GM12878 (cell line): ENCODE results near the gene ACTL8. TPM values are rescaled to one million over a fixed set of nuclear protein-coding genes. Genes with fewer than 3 reads are reported as not detected.

Source experiments
- ATAC-seq: fragments of 200-7000 bp; cut with Tn5 transposase; 3 replicates; pipeline ENCODE4 v1.9.1; 2020; ENCODE audit warnings: mild to moderate bottlenecking, moderate library complexity
- BruUV-seq: library from RNA; stranded (reverse); fragments of 400-500 nt; replicated peaks from 2 replicates; lab custom pipeline; 2021; lab: Mats Ljungman, UMichigan
- CTCF ChIA-PET: fragments of 300-600 bp; sonication (Branson Sonifier 250); formaldehyde crosslinking; extraction: SDS; loops from one replicate; lab custom pipeline; 2021; ENCODE audit warnings: inconsistent platforms; lab: Yijun Ruan, JAX
- POLR2A ChIA-PET: fragments of 350-600 bp; formaldehyde crosslinking; extraction: SDS; loops from one replicate; lab custom pipeline; 2021; ENCODE audit warnings: inconsistent platforms; lab: Charles Lee
- RAD21 ChIA-PET: fragments of 300-600 bp; sonication (Branson Sonifier 250); formaldehyde crosslinking; loops from one replicate; lab custom pipeline; 2023; ENCODE audit warnings: antibody characterized with exemption; ENCODE audit not compliant: unreplicated experiment; lab: Charles Lee
- SMC1A ChIA-PET: fragments of 300-600 bp; sonication (Branson Sonifier 250); formaldehyde crosslinking; loops from one replicate; lab custom pipeline; 2023; ENCODE audit not compliant: unreplicated experiment, uncharacterized antibody; lab: Charles Lee
- DNase-seq: peaks from one replicate; pipeline ENCODE4 v3.0.0-alpha.2; 2011; ENCODE audit warnings: low read depth, low spot score
- FAIRE-seq: peaks from 3 replicates; lab custom pipeline; 2011; peaks lifted over from hg19 to GRCh38; lab: Jason Lieb, UNC
- H2AFZ ChIP-seq: 2 replicates; pipeline ENCODE4 v1.6.0; 2011; ENCODE audit warnings: low read depth, low read length, control low read depth; ENCODE audit not compliant: control insufficient read depth
- H3K27ac ChIP-seq: 2 replicates; pipeline ENCODE4 v1.5.1; 2011; ENCODE audit warnings: control low read depth; ENCODE audit not compliant: control insufficient read depth, insufficient read depth
- H3K27me3 ChIP-seq, 2 experiments: replicated peaks in 1 of 2; 2 replicates each; pipeline versions ENCODE4 v1.6.0 to v1.6.1; 2011; ENCODE audit warnings: low read length in 1 of 2; ENCODE audit not compliant: control insufficient read depth in 2 of 2, insufficient read depth in 2 of 2
- H3K36me3 ChIP-seq, 2 experiments: 2 replicates each; pipeline ENCODE4 v1.5.1; 2011; ENCODE audit warnings: low read length in 1 of 2; ENCODE audit not compliant: control insufficient read depth in 2 of 2, insufficient read depth in 2 of 2
- H3K4me1 ChIP-seq: 2 replicates; pipeline ENCODE4 v1.6.1; 2011; ENCODE audit warnings: mild to moderate bottlenecking, low read length, moderate library complexity, mixed read lengths; ENCODE audit not compliant: control insufficient read depth, insufficient read depth
- H3K4me2 ChIP-seq: 2 replicates; pipeline ENCODE4 v1.6.0; 2011; ENCODE audit warnings: control low read depth; ENCODE audit not compliant: control insufficient read depth, insufficient read depth
- H3K4me3 ChIP-seq: fragments of 200-600 bp; sonication (generic); 2 replicates; pipeline ENCODE4 v1.5.1; 2016
- H3K79me2 ChIP-seq: 2 replicates; pipeline ENCODE4 v1.6.0; 2011; ENCODE audit warnings: low read length; ENCODE audit not compliant: control insufficient read depth, insufficient read depth
- H3K9ac ChIP-seq: 2 replicates; pipeline ENCODE4 v1.8.0; 2011; ENCODE audit warnings: low read length, control low read depth, mixed read lengths; ENCODE audit not compliant: control insufficient read depth, insufficient read depth
- H3K9me3 ChIP-seq: replicated peaks from 3 replicates; pipeline ENCODE4 v1.5.1; 2011; ENCODE audit warnings: mild to moderate bottlenecking, low read length; ENCODE audit not compliant: control insufficient read depth, insufficient read depth
- H4K20me1 ChIP-seq: 2 replicates; pipeline ENCODE4 v1.6.0; 2011; ENCODE audit not compliant: control insufficient read depth, insufficient read depth
- BMI1 ChIP-seq: fragments of 450-650 bp; IDR thresholded peaks from 2 replicates; pipeline ENCODE4 v1.6.1; 2016; ENCODE audit warnings: mild to moderate bottlenecking, moderate library complexity, borderline replicate concordance
- EP300 ChIP-seq, 2 experiments: fragments of 150-350 bp in 1 of 2; IDR thresholded peaks; 2 replicates each; pipeline ENCODE4 v1.6.1; 2011 to 2012; ENCODE audit warnings: low read depth in 2 of 2, low read length in 2 of 2, borderline replicate concordance in 1 of 2, improper control_type of control experiment in 1 of 2, inconsistent platforms in 1 of 2; ENCODE audit not compliant: control insufficient read depth in 1 of 2
- ETV6 ChIP-seq, 2 experiments: fragments of 450-650 bp in 1 of 2; IDR thresholded peaks in 1 of 2; conservative IDR thresholded peaks in 1 of 2; 2 replicates each; pipeline ENCODE4 v1.6.1; 2014; ENCODE audit warnings: antibody characterized with exemption in 1 of 2, borderline replicate concordance in 1 of 2, low read depth in 1 of 2, mild to moderate bottlenecking in 1 of 2, moderate library complexity in 1 of 2
- FOXM1 ChIP-seq: IDR thresholded peaks from 2 replicates; pipeline ENCODE4 v1.6.1; 2012; ENCODE audit warnings: low read depth, mild to moderate bottlenecking, inconsistent platforms, low read length, moderate library complexity
- MTA2 ChIP-seq: fragments of 450-650 bp; IDR thresholded peaks from 2 replicates; pipeline ENCODE4 v1.6.1; 2016; ENCODE audit warnings: low read depth, mild to moderate bottlenecking, moderate library complexity
- MXI1 ChIP-seq: fragments of 150-350 bp; IDR thresholded peaks from 2 replicates; pipeline ENCODE4 v1.6.1; 2011; ENCODE audit warnings: low read depth, mild to moderate bottlenecking, inconsistent platforms, low read length, improper control_type of control experiment
- SIX5 ChIP-seq: IDR thresholded peaks from 2 replicates; pipeline ENCODE4 v1.6.1; 2011; ENCODE audit warnings: mild to moderate bottlenecking, low read depth, low read length, moderate library complexity; ENCODE audit not compliant: severe bottlenecking
- SREBF1 ChIP-seq: IDR thresholded peaks from 2 replicates; pipeline ENCODE4 v1.6.1; 2012; ENCODE audit warnings: mild to moderate bottlenecking, low read length
- YBX1 ChIP-seq: fragments of 450-650 bp; IDR thresholded peaks from 2 replicates; pipeline ENCODE4 v1.6.1; 2016; ENCODE audit warnings: antibody characterized with exemption
- ZNF207 ChIP-seq: fragments of 450-650 bp; IDR thresholded peaks from 2 replicates; pipeline ENCODE4 v1.6.1; 2014; ENCODE audit warnings: antibody characterized with exemption, mild to moderate bottlenecking, borderline replicate concordance
- WGBS: methylation state at CpG from one replicate; pipeline ENCODE4 v1.1.6; 2016; ENCODE audit warnings: low lambda C conversion rate; ENCODE audit not compliant: insufficient replicate concordance, insufficient coverage; ENCODE audit errors: missing lambda C conversion rate; 5-methylcytosine and 5-hydroxymethylcytosine counted together
- in situ Hi-C: fragments of 300-500 bp; cut with MboI; formaldehyde crosslinking; loops from 9 replicates; pipeline ENCODE4 v1.14.3; 2018; ENCODE audit warnings: mixed read lengths
- intact Hi-C: fragments of 100-400 bp; cut with micrococcal nuclease; formaldehyde crosslinking; loops from one replicate; pipeline ENCODE4 v1.14.2; 2022; ENCODE audit not compliant: unreplicated experiment
- polyA plus RNA-seq, 11 experiments: library from polyadenylated mRNA; depleted of rRNA in 4 of 11; unstranded in 6 of 11; stranded (reverse) in 5 of 11; fragments of >200 nt; fragmentation: Nextera tagmentation in 4 of 11; fragmentation: Illumina TruSeq in 1 of 11; extraction: Ambion mirVana in 4 of 11; extraction: Trizol in 1 of 11; gene quantifications; 1 replicate in 1 of 11; 2 replicates in 10 of 11; pipeline versions ENCODE4 v1.2.1 to v1.2.3, GENCODE V29; 2011 to 2016; ENCODE audit warnings: inconsistent platforms in 2 of 11, missing spikeins in 2 of 11, low read depth in 1 of 11
- total RNA-seq, 4 experiments: library from RNA; depleted of rRNA in 3 of 4; stranded (reverse); fragments of >200 nt in 3 of 4; fragmentation: Illumina TruSeq in 1 of 4; extraction: Trizol in 1 of 4; gene quantifications; 2 replicates each; pipeline versions ENCODE4 v1.2.1 to v1.2.3, GENCODE V29; 2013 to 2021
- TF ChIP-seq, protein P1 (sequence below): IDR thresholded peaks from 2 replicates; pipeline ENCODE4 v1.6.1; 2012; ENCODE audit warnings: low read length, inconsistent platforms

Gene ACTL8
- total and polyA plus RNA-seq, 10 of the 15 experiments (the other 5 are each of a cell fraction or from before 2014, with no cell fraction given) = 0.05 to 0.27 TPM; not detected in 8

- TF ChIP-seq BMI1 = no peak
- no peak for TF ChIP-seq SIX5
Measured at GRCh38 chr1:17828991-17829390, 73.9 kb downstream of the ACTL8 start (continued).

- H3K79me2 ChIP-seq = no peaks in the 10 kb centered on the region
- ChIA-PET SMC1A (no interaction called here), RAD21 (no interaction called here), POLR2A (no interaction called here), CTCF (interaction anchor here (3.0 kb wide), 1 partner anchor 168 kb away, joined by 16 read pairs; no protein-coding TSS in a partner anchor)
- no peak for DNase-seq
- no peaks in the 10 kb centered on the region for H4K20me1 ChIP-seq
- no peak overlapping the region for H3K4me2 ChIP-seq
- in situ Hi-C loops = no loop called here
- no peak overlapping the region for H3K9ac ChIP-seq
- no peak for FAIRE-seq
- intact Hi-C loops = no loop called here
- ATAC-seq = no peak
- no peak overlapping the region for H3K4me3 ChIP-seq
- BruUV-seq = no TSS peak
- H3K9me3 ChIP-seq = no peaks in the 10 kb centered on the region
- 3% methylated on average over 6 of the region's 6 CpGs for WGBS
- H3K27me3 ChIP-seq = no peaks in the 10 kb centered on the region; a peak in 1 of 4 replicates
- no peaks in the 10 kb centered on the region for H3K4me1 ChIP-seq
- no peak overlapping the region for H2AFZ ChIP-seq
- no peak overlapping the region for H3K27ac ChIP-seq
- no peaks in the 10 kb centered on the region for H3K36me3 ChIP-seq
- TF ChIP-seq SREBF1 (no peak), YBX1 (no peak), BMI1 (no peak), ZNF207 (no peak), FOXM1 (no peak), MTA2 (no peak), ETV6 (conservative IDR thresholded peaks at IDR 0.05 in 1 of 2, IDR thresholded peaks at IDR 0.05 in 1 of 2; ENCODE audit: borderline replicate concordance in 1 of 2, low read depth in 1 of 2) (no peak), EP300 (IDR thresholded peaks at IDR 0.05; ENCODE audit: borderline replicate concordance in 1 of 2, control insufficient read depth in 1 of 2, low read depth in 2 of 2, low read length in 2 of 2) (no peak), MXI1 (no peak)
- TF ChIP-seq, protein P1, sequence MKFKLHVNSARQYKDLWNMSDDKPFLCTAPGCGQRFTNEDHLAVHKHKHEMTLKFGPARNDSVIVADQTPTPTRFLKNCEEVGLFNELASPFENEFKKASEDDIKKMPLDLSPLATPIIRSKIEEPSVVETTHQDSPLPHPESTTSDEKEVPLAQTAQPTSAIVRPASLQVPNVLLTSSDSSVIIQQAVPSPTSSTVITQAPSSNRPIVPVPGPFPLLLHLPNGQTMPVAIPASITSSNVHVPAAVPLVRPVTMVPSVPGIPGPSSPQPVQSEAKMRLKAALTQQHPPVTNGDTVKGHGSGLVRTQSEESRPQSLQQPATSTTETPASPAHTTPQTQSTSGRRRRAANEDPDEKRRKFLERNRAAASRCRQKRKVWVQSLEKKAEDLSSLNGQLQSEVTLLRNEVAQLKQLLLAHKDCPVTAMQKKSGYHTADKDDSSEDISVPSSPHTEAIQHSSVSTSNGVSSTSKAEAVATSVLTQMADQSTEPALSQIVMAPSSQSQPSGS = no peak
Measured at GRCh38 chr1:17829579-17829978, 74.4 kb downstream of the ACTL8 start.
